SK-N-DZ (cell line): ENCODE measurements around the gene C1S. TPM values are rescaled to one million over a fixed set of nuclear protein-coding genes. Genes with fewer than 3 reads are reported as not detected.
A peak's percentile ranks its signal among the peaks of the same experiment; 100 is the strongest.
"Not testable (repeated sequence)": the region's sequence is repeated elsewhere in the genome, so short reads cannot be mapped to it uniquely, and the experiment has no call there.

Source experiments
- DNase-seq: peaks from one replicate; pipeline ENCODE4 v3.0.0-alpha.2; 2015; ENCODE audit warnings: low spot score
- polyA plus RNA-seq, 2 experiments: library from polyadenylated mRNA; depleted of rRNA; stranded (reverse); fragments of >200 nt; gene quantifications; 2 replicates each; pipeline ENCODE4 v1.2.3, GENCODE V29; 2014

The C1S gene
- 0.17 and 1.4 TPM in 2 replicates for polyA plus RNA-seq (2014; cell fraction: cytosol; rRNA removed)
- polyA plus RNA-seq (2014; cell fraction: nucleus; rRNA removed), result 1.1 and 1.6 TPM in 2 replicates

- peak; percentile 72 for DNase-seq
Measured at GRCh38 chr12:7060353-7060954, at the start of gene C1S. C1S (plus strand) TSS chr12:7060718; CDS start chr12:7061913, 1,195 bp downstream.

GRCh38 chr12:7011398-7011797 is 49.1 kb upstream of the C1S start:
- not testable (repeated sequence) for DNase-seq

GRCh38 chr12:7012024-7012607 is 48.4 kb upstream of the C1S start:
- no peak for DNase-seq

- DNase-seq, result no peak
Measured at GRCh38 chr12:7013101-7013500, 47.4 kb upstream of the C1S start.

- no peak for DNase-seq
Measured at GRCh38 chr12:7015555-7016370, 44.8 kb upstream of the C1S start.

- no peak for DNase-seq
Measured at GRCh38 chr12:7016958-7017571, 43.5 kb upstream of the C1S start.

GRCh38 chr12:7017870-7018349 is 42.6 kb upstream of the C1S start:
- DNase-seq, result peak; percentile 91

- peak; percentile 97 for DNase-seq
Measured at GRCh38 chr12:7018350-7019042, 42.0 kb upstream of the C1S start, which contains the start of gene LPCAT3. LPCAT3 (minus strand) TSS chr12:7018476; CDS start chr12:7018424, 52 bp downstream.

GRCh38 chr12:7019043-7019569 is 41.4 kb upstream of the C1S start:
- peak; percentile 48 for DNase-seq

- DNase-seq, result no peak
Measured at GRCh38 chr12:7021956-7022355, 38.6 kb upstream of the C1S start.

GRCh38 chr12:7023114-7023513 is 37.4 kb upstream of the C1S start:
- no peak for DNase-seq

- DNase-seq, result no peak
Measured at GRCh38 chr12:7026854-7027253, 33.7 kb upstream of the C1S start.

GRCh38 chr12:7031306-7031705 is 29.2 kb upstream of the C1S start:
- DNase-seq, result no peak

- DNase-seq, result no peak
Measured at GRCh38 chr12:7032990-7033389, 27.5 kb upstream of the C1S start.

GRCh38 chr12:7034464-7034863 is 26.1 kb upstream of the C1S start:
- DNase-seq, result no peak

- DNase-seq, result no peak
Measured at GRCh38 chr12:7035463-7035862, 25.1 kb upstream of the C1S start.

- not testable (repeated sequence) for DNase-seq
Measured at GRCh38 chr12:7037411-7037810, 23.1 kb upstream of the C1S start.

GRCh38 chr12:7038591-7038990 is 21.9 kb upstream of the C1S start:
- no peak for DNase-seq

- DNase-seq, result no peak
Measured at GRCh38 chr12:7039403-7039802, 21.1 kb upstream of the C1S start.

GRCh38 chr12:7042842-7043241 is 17.7 kb upstream of the C1S start:
- DNase-seq, result peak; percentile 22

- DNase-seq, result no peak
Measured at GRCh38 chr12:7045913-7046312, 14.6 kb upstream of the C1S start.
